ENCODE measurements around the gene ST3GAL4. TPM values are rescaled to one million over a fixed set of nuclear protein-coding genes. Genes with fewer than 3 reads are reported as not detected.

The ST3GAL4 gene
- total RNA-seq, 1 donor from 2014 or later, result 39.2 TPM

DNA sequence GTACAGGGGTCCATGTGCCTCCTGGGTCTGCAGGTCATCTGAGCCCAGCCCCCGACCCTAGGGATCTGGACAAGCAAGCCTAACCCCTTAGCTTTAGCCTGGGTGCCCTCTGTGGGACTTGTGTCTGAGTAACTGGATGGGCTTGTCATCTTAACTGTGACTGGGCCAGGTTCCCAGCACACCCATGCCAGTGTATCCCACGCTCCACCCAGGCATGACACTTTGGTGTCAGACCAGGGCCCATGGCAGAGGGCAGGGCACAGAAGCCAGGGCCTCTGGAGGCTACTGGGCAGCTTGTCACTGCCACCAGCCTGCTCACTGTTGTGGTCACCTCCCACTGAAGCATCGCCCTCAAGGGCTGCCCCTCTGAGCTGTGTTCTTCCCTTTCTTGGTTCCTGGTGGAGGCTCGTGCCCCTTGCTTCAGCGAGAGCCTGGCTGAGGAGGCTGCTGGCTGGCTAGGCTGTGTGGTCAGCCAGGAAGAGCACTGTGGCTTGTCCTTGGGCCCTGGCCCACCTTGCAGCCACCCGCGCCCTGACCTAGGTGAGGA lies 80.8 kb downstream of the ST3GAL4 start:
- TF ChIP-seq, protein P1, sequence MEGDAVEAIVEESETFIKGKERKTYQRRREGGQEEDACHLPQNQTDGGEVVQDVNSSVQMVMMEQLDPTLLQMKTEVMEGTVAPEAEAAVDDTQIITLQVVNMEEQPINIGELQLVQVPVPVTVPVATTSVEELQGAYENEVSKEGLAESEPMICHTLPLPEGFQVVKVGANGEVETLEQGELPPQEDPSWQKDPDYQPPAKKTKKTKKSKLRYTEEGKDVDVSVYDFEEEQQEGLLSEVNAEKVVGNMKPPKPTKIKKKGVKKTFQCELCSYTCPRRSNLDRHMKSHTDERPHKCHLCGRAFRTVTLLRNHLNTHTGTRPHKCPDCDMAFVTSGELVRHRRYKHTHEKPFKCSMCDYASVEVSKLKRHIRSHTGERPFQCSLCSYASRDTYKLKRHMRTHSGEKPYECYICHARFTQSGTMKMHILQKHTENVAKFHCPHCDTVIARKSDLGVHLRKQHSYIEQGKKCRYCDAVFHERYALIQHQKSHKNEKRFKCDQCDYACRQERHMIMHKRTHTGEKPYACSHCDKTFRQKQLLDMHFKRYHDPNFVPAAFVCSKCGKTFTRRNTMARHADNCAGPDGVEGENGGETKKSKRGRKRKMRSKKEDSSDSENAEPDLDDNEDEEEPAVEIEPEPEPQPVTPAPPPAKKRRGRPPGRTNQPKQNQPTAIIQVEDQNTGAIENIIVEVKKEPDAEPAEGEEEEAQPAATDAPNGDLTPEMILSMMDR (IDR thresholded peaks at IDR 0.05), result no peak
- Histone ChIP-seq H3K9me3 (no peaks in the 10 kb centered on the region), H3K27me3 (no peaks in the 10 kb centered on the region), H3K4me3 (no peak overlapping the region), H3K4me1 (peaks cover 11% of the 10 kb centered on the region), H3K36me3 (no peaks in the 10 kb centered on the region), H3K27ac (no peak overlapping the region)
- intact Hi-C loops (cut with DNase I), result loop anchor here (5.0 kb wide), 1 partner anchor 124 kb away; no protein-coding TSS in a partner anchor
- DNase-seq (no peak), ATAC-seq (no peak)

DNA sequence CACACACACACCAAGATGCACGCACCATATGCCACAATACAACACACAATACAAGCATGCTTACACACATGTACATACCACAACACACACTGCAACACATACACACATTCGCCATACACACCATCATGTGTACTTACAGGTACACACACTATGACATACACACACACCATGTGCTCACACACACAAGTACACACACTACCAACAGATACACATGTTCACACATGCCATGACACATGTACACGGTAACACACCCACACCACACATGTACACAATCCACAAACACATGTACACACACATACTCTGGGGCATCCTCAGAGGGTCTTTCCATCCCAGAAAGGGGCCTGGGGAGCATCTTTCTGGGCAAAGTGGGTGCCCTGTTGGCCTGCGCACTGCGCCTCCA lies 82.2 kb downstream of the ST3GAL4 start:
- intact Hi-C loops (cut with DNase I), result loop anchor here (5.0 kb wide), 1 partner anchor 125 kb away; no protein-coding TSS in a partner anchor
- TF ChIP-seq, protein P1 (IDR thresholded peaks at IDR 0.05), result no peak
- H3K9me3 ChIP-seq, result no peaks in the 10 kb centered on the region
- peaks cover 7% of the 10 kb centered on the region for H3K4me1 ChIP-seq
- no peak for ATAC-seq
- DNase-seq, result no peak
- no peaks in the 10 kb centered on the region for H3K36me3 ChIP-seq
- H3K4me3 ChIP-seq, result no peak overlapping the region
- no peaks in the 10 kb centered on the region for H3K27me3 ChIP-seq
- H3K27ac ChIP-seq, result no peak overlapping the region

DNA sequence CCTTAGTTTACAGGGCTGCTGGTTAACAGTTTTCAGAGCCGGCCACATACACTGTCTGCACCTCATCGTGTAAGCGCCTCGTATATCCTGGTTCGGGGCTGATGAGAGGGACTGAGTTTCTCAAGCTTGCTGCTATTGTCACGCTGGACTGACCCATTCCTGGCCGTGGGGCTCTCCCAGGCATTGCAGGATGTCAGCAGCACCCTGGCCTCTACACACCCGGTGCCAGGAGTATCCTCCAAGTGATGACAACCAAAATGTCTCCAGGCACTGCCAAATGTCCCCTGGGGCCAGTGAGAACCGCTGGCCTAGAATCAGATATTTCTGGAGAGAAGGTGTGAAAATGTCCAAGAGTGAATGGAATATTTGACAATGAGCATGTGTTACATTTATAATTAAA lies 82.8 kb downstream of the ST3GAL4 start:
- intact Hi-C loops (cut with DNase I), result loop anchor here (5.0 kb wide), 1 partner anchor 126 kb away; no protein-coding TSS in a partner anchor
- peaks cover 7% of the 10 kb centered on the region for H3K4me1 ChIP-seq
- no peak for ATAC-seq
- no peaks in the 10 kb centered on the region for H3K9me3 ChIP-seq
- DNase-seq, result no peak
- H3K4me3 ChIP-seq, result no peak overlapping the region
- TF ChIP-seq, protein P1 (IDR thresholded peaks at IDR 0.05), result no peak
- no peaks in the 10 kb centered on the region for H3K36me3 ChIP-seq
- H3K27me3 ChIP-seq, result no peaks in the 10 kb centered on the region
- no peak overlapping the region for H3K27ac ChIP-seq

DNA sequence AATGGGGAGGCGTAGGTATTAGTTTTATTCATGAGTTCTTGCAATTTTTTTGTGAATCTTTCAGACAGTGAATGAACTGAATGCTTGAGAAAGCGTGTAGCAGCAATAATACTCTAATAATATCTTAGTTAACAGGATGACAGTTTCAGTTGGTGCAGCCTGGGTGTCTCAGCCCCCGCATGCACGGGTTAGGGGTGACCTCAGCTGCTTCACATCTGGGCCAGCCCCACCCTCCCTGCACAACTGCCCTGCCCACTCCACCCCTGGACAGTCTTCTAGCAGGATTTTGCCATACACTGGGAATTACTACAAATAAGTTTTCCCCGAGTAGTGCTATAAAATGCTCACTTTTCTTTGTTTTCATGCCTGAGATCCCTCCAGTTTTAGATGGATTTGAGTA lies 83.2 kb downstream of the ST3GAL4 start:
- no peak overlapping the region for H3K4me3 ChIP-seq
- intact Hi-C loops (cut with DNase I), result loop anchor here (5.0 kb wide), 1 partner anchor 126 kb away; no protein-coding TSS in a partner anchor
- H3K4me1 ChIP-seq, result peaks cover 7% of the 10 kb centered on the region
- no peaks in the 10 kb centered on the region for H3K36me3 ChIP-seq
- H3K9me3 ChIP-seq, result no peaks in the 10 kb centered on the region
- no peak for ATAC-seq
- H3K27me3 ChIP-seq, result no peaks in the 10 kb centered on the region
- no peak for DNase-seq
- TF ChIP-seq, protein P1 (IDR thresholded peaks at IDR 0.05), result no peak
- no peak overlapping the region for H3K27ac ChIP-seq

- ATAC-seq (no peak), DNase-seq (no peak)
- Histone ChIP-seq H3K36me3 (no peaks in the 10 kb centered on the region), H3K4me3 (no peak overlapping the region), H3K4me1 (peaks cover 7% of the 10 kb centered on the region), H3K27ac (no peak overlapping the region), H3K9me3 (no peaks in the 10 kb centered on the region), H3K27me3 (no peaks in the 10 kb centered on the region)
- intact Hi-C loops (cut with DNase I), result loop anchor here (2.0 kb wide), 1 partner anchor 43 kb away; no protein-coding TSS in a partner anchor
- TF ChIP-seq, protein P1 (IDR thresholded peaks at IDR 0.05), result no peak
These were observed 84.8 kb downstream of the ST3GAL4 start for GRCh38 chr11:126440276-126440675.

All from upper lobe of right lung (tissue), 1 donor.